ENCODE measurements around the gene STRN.
"Not testable (repeated sequence)": the region's sequence is repeated elsewhere in the genome, so short reads cannot be mapped to it uniquely, and the experiment has no call there.

The STRN gene

GRCh38 chr2:36966370-36967235 is at the start of gene STRN:
Gene STRN (minus strand): TSS chr2:36966536. CDS start chr2:36966463, 73 bp downstream.
- peak; percentile 98 for DNase-seq

- DNase-seq = no peak
Measured at GRCh38 chr2:37013315-37013641, 46.9 kb upstream of the STRN start.

- no peak for DNase-seq
Measured at GRCh38 chr2:37011130-37011529, 44.8 kb upstream of the STRN start.

GRCh38 chr2:37005118-37005868 is 39.0 kb upstream of the STRN start:
- peak; percentile 45 for DNase-seq

- no peak for DNase-seq
Measured at GRCh38 chr2:37000988-37001556, 34.7 kb upstream of the STRN start.

- no peak for DNase-seq
Measured at GRCh38 chr2:37000318-37000717, 34.0 kb upstream of the STRN start.

- DNase-seq = not testable (repeated sequence)
Measured at GRCh38 chr2:36999416-36999815, 33.1 kb upstream of the STRN start.

- DNase-seq = no peak
Measured at GRCh38 chr2:36993841-36994620, 27.7 kb upstream of the STRN start.

GRCh38 chr2:36988008-36988407 is 21.7 kb upstream of the STRN start:
- DNase-seq = no peak

GRCh38 chr2:36982467-36982866 is 16.1 kb upstream of the STRN start:
- no peak for DNase-seq

- no peak for DNase-seq
Measured at GRCh38 chr2:36981911-36982310, 15.6 kb upstream of the STRN start.

GRCh38 chr2:36979007-36979406 is 12.7 kb upstream of the STRN start:
- not testable (repeated sequence) for DNase-seq

- DNase-seq = no peak
Measured at GRCh38 chr2:36976065-36976464, 9.7 kb upstream of the STRN start.

GRCh38 chr2:36975306-36975705 is 9.0 kb upstream of the STRN start:
- DNase-seq = no peak

GRCh38 chr2:36973320-36973719 is 7.0 kb upstream of the STRN start:
- no peak for DNase-seq

GRCh38 chr2:36971990-36972389 is 5.7 kb upstream of the STRN start:
- DNase-seq = no peak

- DNase-seq = no peak
Measured at GRCh38 chr2:36967236-36967876, 1.0 kb upstream of the STRN start.

GRCh38 chr2:36965751-36966369 is 476 bp downstream of the STRN start:
- no peak for DNase-seq

GRCh38 chr2:36965206-36965605 is 1.1 kb downstream of the STRN start:
- DNase-seq = no peak

- no peak for DNase-seq
Measured at GRCh38 chr2:36964496-36965058, 1.8 kb downstream of the STRN start.

- no peak for DNase-seq
Measured at GRCh38 chr2:36963734-36964133, 2.6 kb downstream of the STRN start.

- DNase-seq = no peak
Measured at GRCh38 chr2:36963106-36963505, 3.2 kb downstream of the STRN start.

Data from CD4-positive, alpha-beta T cell treated with Interleukin-21 for 1 hour (primary cell).